K562 (cell line): ENCODE measurements around the gene NET1. TPM values are rescaled to one million over a fixed set of nuclear protein-coding genes. Genes with fewer than 3 reads are reported as not detected.

ENCODE experiments used
- ATAC-seq: fragments of 200-7000 bp; cut with Tn5 transposase; 3 replicates; pipeline ENCODE4 v1.9.1; 2020; ENCODE audit warnings: moderate library complexity
- BruUV-seq: library from RNA; stranded (reverse); fragments of 400-500 nt; replicated peaks from 2 replicates; lab custom pipeline; 2021; lab: Mats Ljungman, UMichigan
- CTCF ChIA-PET: fragments of 300-600 bp; formaldehyde crosslinking; extraction: SDS; loops from one replicate; lab custom pipeline; 2021; ENCODE audit warnings: low intra/inter-chr PET ratio; lab: Yijun Ruan, JAX
- POLR2A ChIA-PET: fragments of 300-600, 350-650 bp; sonication (Branson Sonifier 250); formaldehyde crosslinking; extraction: SDS; loops from one replicate; lab custom pipeline; 2021; ENCODE audit warnings: antibody characterized with exemption, inconsistent platforms; lab: Yijun Ruan, JAX
- DNase-seq, 4 experiments: peaks; one replicate each; pipeline versions ENCODE4 v3.0.0 to v3.0.0-alpha.2; 2011 to 2018; ENCODE audit warnings: low spot score in 3 of 4, mixed read lengths in 3 of 4; ENCODE audit errors: extremely low read depth in 1 of 4
- FAIRE-seq: peaks from 2 replicates; lab custom pipeline; 2011; peaks lifted over from hg19 to GRCh38; lab: Jason Lieb, UNC
- H2AFZ ChIP-seq: 2 replicates; pipeline ENCODE4 v1.6.0; 2011; ENCODE audit warnings: low read depth, low read length, control low read depth, inconsistent platforms
- H3K27ac ChIP-seq: fragments of 200-600 bp; 3 replicates; pipeline ENCODE4 v1.8.0; 2011; ENCODE audit warnings: low read depth, mild to moderate bottlenecking, control low read depth, inconsistent platforms, low read length, moderate library complexity, mixed read lengths; ENCODE audit errors: extremely low read depth
- H3K27me3 ChIP-seq, 2 experiments: fragments of 300-600 bp in 1 of 2; 2 replicates in 1 of 2; 3 replicates in 1 of 2; pipeline versions ENCODE4 v1.6.0 to v1.8.0; 2011; ENCODE audit warnings: inconsistent platforms in 2 of 2, low read length in 2 of 2, mild to moderate bottlenecking in 1 of 2, mixed read lengths in 1 of 2, moderate library complexity in 1 of 2; ENCODE audit not compliant: control insufficient read depth in 2 of 2, insufficient read depth in 2 of 2
- H3K36me3 ChIP-seq: fragments of 300-600 bp; 3 replicates; pipeline ENCODE4 v1.8.0; 2011; ENCODE audit warnings: mild to moderate bottlenecking, low read length, inconsistent platforms; ENCODE audit not compliant: control insufficient read depth, insufficient read depth
- H3K4me1 ChIP-seq, 2 experiments: fragments of 200-600 bp in 1 of 2; replicated peaks in 1 of 2; 2 replicates in 1 of 2; 3 replicates in 1 of 2; pipeline versions ENCODE4 v1.5.1 to v1.8.0; 2011; ENCODE audit warnings: inconsistent platforms in 2 of 2, low read length in 2 of 2, mild to moderate bottlenecking in 1 of 2, mixed read lengths in 1 of 2, moderate library complexity in 1 of 2; ENCODE audit not compliant: control insufficient read depth in 2 of 2, insufficient read depth in 2 of 2
- H3K4me2 ChIP-seq: 2 replicates; pipeline ENCODE4 v1.6.1; 2011; ENCODE audit warnings: low read length, control low read depth, inconsistent platforms, mixed read lengths; ENCODE audit not compliant: insufficient read depth
- H3K4me3 ChIP-seq: fragments of 200-600 bp; sonication (generic), shearing (Covaris generic); 2 replicates; pipeline ENCODE4 v1.5.1; 2016; ENCODE audit warnings: control low read depth, inconsistent platforms
- H3K79me2 ChIP-seq: fragments of 200-600 bp; 3 replicates; pipeline ENCODE4 v1.8.0; 2011; ENCODE audit warnings: low read length, inconsistent platforms; ENCODE audit not compliant: control insufficient read depth, insufficient read depth
- H3K9ac ChIP-seq, 2 experiments: 2 replicates each; pipeline versions ENCODE4 v1.6.0 to v1.6.1; 2011; ENCODE audit warnings: low read depth in 2 of 2, low read length in 2 of 2, control low read depth in 1 of 2, inconsistent platforms in 1 of 2, mild to moderate bottlenecking in 1 of 2, mixed read lengths in 1 of 2; ENCODE audit not compliant: insufficient read depth in 1 of 2
- H3K9me1 ChIP-seq: one replicate; pipeline ENCODE4 v1.6.0; 2011; ENCODE audit warnings: inconsistent platforms, mild to moderate bottlenecking, low read length, moderate library complexity; ENCODE audit not compliant: control insufficient read depth, insufficient read depth
- H3K9me3 ChIP-seq: replicated peaks from 2 replicates; pipeline ENCODE4 v1.5.1; 2011; ENCODE audit warnings: low read depth, low read length, inconsistent platforms; ENCODE audit not compliant: control insufficient read depth, insufficient read depth
- H4K20me1 ChIP-seq: replicated peaks from 2 replicates; pipeline ENCODE4 v1.6.1; 2011; ENCODE audit warnings: low read length, inconsistent platforms, mixed read lengths; ENCODE audit not compliant: control insufficient read depth, insufficient read depth
- CEBPG ChIP-seq, 3 experiments: fragments of 200-800 bp in 1 of 3; sonication (Bioruptor generic) in 1 of 3; sonication (generic) in 1 of 3; formaldehyde crosslinking in 1 of 3; IDR thresholded peaks in 2 of 3; conservative IDR thresholded peaks in 1 of 3; 2 replicates each; pipeline versions ENCODE4 v1.6.1 to v1.8.0; 2016 to 2022; ENCODE audit warnings: missing compliant biosample characterization in 2 of 3, missing genetic modification characterization in 2 of 3, mild to moderate bottlenecking in 1 of 3, missing genetic modification reagents in 1 of 3
- HMGN3 ChIP-seq: IDR thresholded peaks from 2 replicates; pipeline ENCODE4 v1.6.1; 2011; ENCODE audit warnings: borderline replicate concordance, low read depth, mild to moderate bottlenecking, mixed read lengths, low read length; ENCODE audit not compliant: insufficient read length; ENCODE audit errors: extremely low read depth
- KDM1A ChIP-seq, 2 experiments: fragments of 450-650 bp; IDR thresholded peaks; 2 replicates each; pipeline ENCODE4 v1.6.1; 2016; ENCODE audit warnings: mild to moderate bottlenecking in 2 of 2
- PHF20 ChIP-seq: fragments of 450-650 bp; IDR thresholded peaks from 2 replicates; pipeline ENCODE4 v1.6.1; 2018; ENCODE audit not compliant: partially characterized antibody
- PHF21A ChIP-seq: fragments of 450-650 bp; IDR thresholded peaks from 2 replicates; pipeline ENCODE4 v1.6.1; 2017; ENCODE audit warnings: low read depth, borderline replicate concordance
- SIN3A ChIP-seq, 2 experiments: fragments of 150-350 bp in 1 of 2; IDR thresholded peaks; 2 replicates each; pipeline ENCODE4 v1.6.1; 2011 to 2016; ENCODE audit warnings: borderline replicate concordance in 2 of 2, low read depth in 2 of 2, low read length in 2 of 2, mild to moderate bottlenecking in 2 of 2, moderate library complexity in 2 of 2; ENCODE audit not compliant: control insufficient read depth in 1 of 2
- ZBTB17 ChIP-seq: fragments of 450-650 bp; formaldehyde crosslinking; IDR thresholded peaks from 2 replicates; pipeline ENCODE4 v1.4.0; 2020; ENCODE audit warnings: mild to moderate bottlenecking
- WGBS: fragments of 100-300 bp; shearing (Covaris generic); methylation state at CpG from one replicate; pipeline ENCODE4 v1.1.6; 2016; ENCODE audit warnings: low coverage, mixed read lengths; ENCODE audit not compliant: insufficient coverage; ENCODE audit errors: missing lambda C conversion rate; 5-methylcytosine and 5-hydroxymethylcytosine counted together
- in situ Hi-C: fragments of 300-500 bp; cut with MboI; formaldehyde crosslinking; loops from 4 replicates; pipeline ENCODE4 v1.15.0; 2018; ENCODE audit warnings: inconsistent platforms, mixed read lengths
- intact Hi-C: fragments of 100-400 bp; cut with micrococcal nuclease; formaldehyde crosslinking; loops from 2 replicates; pipeline ENCODE4 v1.14.2; 2022
- polyA plus RNA-seq, 8 experiments: library from polyadenylated mRNA; depleted of rRNA in 4 of 8; stranded (reverse) in 5 of 8; unstranded in 3 of 8; fragments of >200 nt; fragmentation: Nextera tagmentation in 2 of 8; fragmentation: Illumina TruSeq in 1 of 8; extraction: Ambion mirVana in 2 of 8; extraction: Trizol in 1 of 8; gene quantifications; 2 replicates each; pipeline versions ENCODE4 v1.2.1 to v1.2.3, GENCODE V29; 2011 to 2014; ENCODE audit warnings: inconsistent platforms in 1 of 8, missing spikeins in 1 of 8
- total RNA-seq, 7 experiments: library from RNA; depleted of rRNA in 6 of 7; stranded (reverse); fragments of >200 nt in 6 of 7; fragmentation: Illumina TruSeq in 2 of 7; extraction: Trizol in 2 of 7; gene quantifications; 2 replicates each; pipeline versions ENCODE4 v1.2.1 to v1.2.3, GENCODE V29; 2011 to 2021; ENCODE audit warnings: low replicate concordance in 1 of 7
- TF ChIP-seq, protein P1 (sequence below), 2 experiments: fragments of 450-650 bp in 1 of 2; IDR thresholded peaks; 2 replicates each; pipeline ENCODE4 v1.6.1; 2011 to 2017; ENCODE audit warnings: low read depth in 2 of 2, antibody characterized with exemption in 1 of 2, borderline replicate concordance in 1 of 2, low read length in 1 of 2, mild to moderate bottlenecking in 1 of 2, mixed read lengths in 1 of 2; ENCODE audit not compliant: control insufficient read depth in 1 of 2

NET1 gene
- total and polyA plus RNA-seq, 9 of the 15 experiments (the other 6 are each of a cell fraction or from before 2014, with no cell fraction given): 47.4 to 258 (median 106) TPM

DNA sequence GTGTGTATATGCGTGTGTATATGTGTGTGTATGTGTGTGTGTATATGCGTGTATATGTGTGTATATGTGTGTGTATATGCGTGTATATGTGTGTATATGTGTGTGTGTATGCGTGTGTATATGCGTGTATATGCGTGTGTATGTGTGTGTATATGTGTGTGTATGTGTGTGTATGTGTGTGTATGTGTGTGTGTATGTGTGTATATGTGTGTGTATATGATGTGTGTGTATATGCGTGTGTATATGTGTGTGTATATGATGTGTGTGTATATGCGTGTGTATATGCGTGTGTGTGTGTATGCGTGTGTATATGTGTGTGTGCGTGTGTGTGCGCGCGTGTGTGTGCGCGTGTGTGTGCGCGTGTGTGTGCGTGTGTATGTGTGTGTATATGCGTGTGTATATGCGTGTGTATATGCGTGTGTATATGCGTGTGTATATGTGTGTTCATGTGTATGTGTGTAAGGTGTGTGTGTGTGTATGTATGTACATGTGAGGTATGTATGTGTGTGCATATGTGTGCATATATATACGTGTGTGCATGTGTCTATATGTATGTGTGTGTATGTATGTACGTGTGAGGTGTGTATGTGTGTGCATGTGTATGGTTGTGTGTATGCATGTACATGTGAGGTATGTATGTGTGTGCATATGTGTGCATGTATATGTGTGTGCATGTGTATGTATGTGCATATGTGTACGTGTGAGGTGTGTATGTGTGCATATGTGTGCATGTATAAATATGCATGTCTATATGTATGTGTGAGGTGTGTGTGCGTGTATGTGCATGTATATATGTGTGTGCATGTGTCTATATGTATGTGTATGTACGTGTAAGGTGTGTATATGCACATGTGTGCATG is 41.6 kb upstream of the NET1 start:
- FAIRE-seq (no peak), ATAC-seq (no peak), DNase-seq (no peak)
- H3K4me1 ChIP-seq: peaks cover 0 to 3% of the 10 kb centered on the region in 2 experiments; a peak in 2 of 5 replicates
- no peak overlapping the region for H3K4me2 ChIP-seq
- POLR2A ChIA-PET: no interaction called here
- intact Hi-C loops (no loop called here), in situ Hi-C loops (no loop called here)
- no peaks in the 10 kb centered on the region for H3K79me2 ChIP-seq
- no peaks in the 10 kb centered on the region for H4K20me1 ChIP-seq
- H3K9me3 ChIP-seq: peaks cover 13% of the 10 kb centered on the region
- no peak overlapping the region for H2AFZ ChIP-seq
- TF ChIP-seq SIN3A (IDR thresholded peaks at IDR 0.05; ENCODE audit: borderline replicate concordance in 2 of 2, control insufficient read depth in 1 of 2, low read depth in 2 of 2, low read length in 2 of 2) (no peak), CEBPG (CRISPR knock-in tag; IDR thresholded peaks at IDR 0.05) (no peak), CEBPG (tag; conservative IDR thresholded peaks at IDR 0.05 in 1 of 2, IDR thresholded peaks at IDR 0.05 in 1 of 2) (no peak), ZBTB17 (CRISPR knock-in tag) (no peak), KDM1A (IDR thresholded peaks at IDR 0.05) (peak in 1 of 2 experiments; percentile 68; a peak in 2 of 4 replicates), PHF21A (no peak), PHF20 (peak; percentile 48), HMGN3 (no peak)
- TF ChIP-seq, protein P1, sequence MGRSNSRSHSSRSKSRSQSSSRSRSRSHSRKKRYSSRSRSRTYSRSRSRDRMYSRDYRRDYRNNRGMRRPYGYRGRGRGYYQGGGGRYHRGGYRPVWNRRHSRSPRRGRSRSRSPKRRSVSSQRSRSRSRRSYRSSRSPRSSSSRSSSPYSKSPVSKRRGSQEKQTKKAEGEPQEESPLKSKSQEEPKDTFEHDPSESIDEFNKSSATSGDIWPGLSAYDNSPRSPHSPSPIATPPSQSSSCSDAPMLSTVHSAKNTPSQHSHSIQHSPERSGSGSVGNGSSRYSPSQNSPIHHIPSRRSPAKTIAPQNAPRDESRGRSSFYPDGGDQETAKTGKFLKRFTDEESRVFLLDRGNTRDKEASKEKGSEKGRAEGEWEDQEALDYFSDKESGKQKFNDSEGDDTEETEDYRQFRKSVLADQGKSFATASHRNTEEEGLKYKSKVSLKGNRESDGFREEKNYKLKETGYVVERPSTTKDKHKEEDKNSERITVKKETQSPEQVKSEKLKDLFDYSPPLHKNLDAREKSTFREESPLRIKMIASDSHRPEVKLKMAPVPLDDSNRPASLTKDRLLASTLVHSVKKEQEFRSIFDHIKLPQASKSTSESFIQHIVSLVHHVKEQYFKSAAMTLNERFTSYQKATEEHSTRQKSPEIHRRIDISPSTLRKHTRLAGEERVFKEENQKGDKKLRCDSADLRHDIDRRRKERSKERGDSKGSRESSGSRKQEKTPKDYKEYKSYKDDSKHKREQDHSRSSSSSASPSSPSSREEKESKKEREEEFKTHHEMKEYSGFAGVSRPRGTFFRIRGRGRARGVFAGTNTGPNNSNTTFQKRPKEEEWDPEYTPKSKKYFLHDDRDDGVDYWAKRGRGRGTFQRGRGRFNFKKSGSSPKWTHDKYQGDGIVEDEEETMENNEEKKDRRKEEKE (IDR thresholded peaks at IDR 0.05; ENCODE audit: borderline replicate concordance in 1 of 2, control insufficient read depth in 1 of 2, low read depth in 2 of 2, low read length in 1 of 2): no peak
- CTCF ChIA-PET: no interaction called here
- no peak overlapping the region for H3K27ac ChIP-seq
- 64% methylated on average over 21 of the region's 28 CpGs for WGBS
- no peaks in the 10 kb centered on the region for H3K9me1 ChIP-seq
- no peak overlapping the region for H3K4me3 ChIP-seq
- H3K36me3 ChIP-seq: no peaks in the 10 kb centered on the region
- peaks cover 0 to 6% of the 10 kb centered on the region in 2 experiments; a peak in 2 of 5 replicates for H3K27me3 ChIP-seq
- H3K9ac ChIP-seq: no peak overlapping the region
- no TSS peak for BruUV-seq
